Cardiac muscle cell (in vitro differentiated cells and primary cell): ENCODE data around the gene CUL3. TPM values are rescaled to one million over a fixed set of nuclear protein-coding genes. Genes with fewer than 3 reads are reported as not detected.
"Not testable (repeated sequence)": the region's sequence is repeated elsewhere in the genome, so short reads cannot be mapped to it uniquely, and the experiment has no call there.

ENCODE experiments used
- DNase-seq, 2 donors: peaks; one replicate each; pipeline versions ENCODE4 v3.0.0 to v3.0.0-alpha.2; 2010 to 2017; ENCODE audit warnings: low read depth in 1 of 2, low spot score in 1 of 2
- H3K27ac ChIP-seq: fragments of 200-600 bp; sonication (generic); 2 replicates; pipeline ENCODE4 v1.5.1; 2016
- H3K27me3 ChIP-seq: fragments of 200-600 bp; sonication (generic); 2 replicates; pipeline ENCODE4 v1.6.0; 2016; ENCODE audit warnings: control low read depth
- H3K36me3 ChIP-seq: fragments of 200-600 bp; sonication (generic); 2 replicates; pipeline ENCODE4 v1.5.1; 2016; ENCODE audit warnings: control low read depth
- H3K4me1 ChIP-seq: fragments of 200-600 bp; sonication (generic); 2 replicates; pipeline ENCODE4 v1.8.1; 2017; ENCODE audit warnings: low read depth, mild to moderate bottlenecking, mixed run types
- H3K4me3 ChIP-seq: fragments of 200-600 bp; sonication (generic); 2 replicates; pipeline ENCODE4 v1.5.1; 2016; ENCODE audit warnings: mild to moderate bottlenecking
- H3K9me3 ChIP-seq: fragments of 200-600 bp; sonication (generic); 2 replicates; pipeline ENCODE4 v1.5.1; 2017; ENCODE audit warnings: low read depth, mild to moderate bottlenecking, control low read depth
- polyA plus RNA-seq: library from polyadenylated mRNA; unstranded; fragments of >200 nt; fragmentation: Nextera tagmentation; extraction: Ambion mirVana; gene quantifications from 2 replicates; pipeline ENCODE4 v1.2.1, GENCODE V29; 2016
- total RNA-seq: library from RNA; depleted of rRNA; stranded (reverse); fragments of >200 nt; gene quantifications from 2 replicates; pipeline ENCODE4 v1.2.3, GENCODE V29; 2016
- TF ChIP-seq, protein P1 (sequence below): IDR thresholded peaks from 2 replicates; pipeline ENCODE4 v1.5.1; 2012; ENCODE audit warnings: low read depth, mild to moderate bottlenecking, low read length

The CUL3 gene
- total and polyA plus RNA-seq, 2 experiments from 2014 or later = 47.6 to 78.8 TPM

DNA sequence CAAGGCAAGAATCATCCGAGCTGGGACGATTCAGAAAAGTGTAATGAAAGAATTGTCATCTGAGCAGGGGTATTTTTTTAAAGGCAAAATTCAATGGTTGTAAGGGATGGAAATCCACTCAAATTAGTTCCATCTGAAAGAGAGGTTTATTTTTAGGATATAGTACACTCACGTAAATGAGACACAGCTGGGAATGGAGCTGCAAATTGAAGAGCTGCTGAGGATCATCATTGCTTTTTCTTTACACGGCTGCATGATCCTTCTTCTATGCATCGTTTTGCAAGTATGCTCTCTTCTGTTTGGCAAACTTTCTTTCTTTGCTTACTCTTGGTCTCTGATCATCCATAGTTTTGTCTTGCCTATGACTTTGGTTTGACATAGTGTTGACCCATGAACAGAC is 27.4 kb upstream of the CUL3 start:
- Histone ChIP-seq H3K4me3 (no peak overlapping the region), H3K27ac (no peak overlapping the region), H3K4me1 (no peaks in the 10 kb centered on the region), H3K36me3 (no peaks in the 10 kb centered on the region), H3K9me3 (no peaks in the 10 kb centered on the region), H3K27me3 (no peaks in the 10 kb centered on the region)
- TF ChIP-seq, protein P1, sequence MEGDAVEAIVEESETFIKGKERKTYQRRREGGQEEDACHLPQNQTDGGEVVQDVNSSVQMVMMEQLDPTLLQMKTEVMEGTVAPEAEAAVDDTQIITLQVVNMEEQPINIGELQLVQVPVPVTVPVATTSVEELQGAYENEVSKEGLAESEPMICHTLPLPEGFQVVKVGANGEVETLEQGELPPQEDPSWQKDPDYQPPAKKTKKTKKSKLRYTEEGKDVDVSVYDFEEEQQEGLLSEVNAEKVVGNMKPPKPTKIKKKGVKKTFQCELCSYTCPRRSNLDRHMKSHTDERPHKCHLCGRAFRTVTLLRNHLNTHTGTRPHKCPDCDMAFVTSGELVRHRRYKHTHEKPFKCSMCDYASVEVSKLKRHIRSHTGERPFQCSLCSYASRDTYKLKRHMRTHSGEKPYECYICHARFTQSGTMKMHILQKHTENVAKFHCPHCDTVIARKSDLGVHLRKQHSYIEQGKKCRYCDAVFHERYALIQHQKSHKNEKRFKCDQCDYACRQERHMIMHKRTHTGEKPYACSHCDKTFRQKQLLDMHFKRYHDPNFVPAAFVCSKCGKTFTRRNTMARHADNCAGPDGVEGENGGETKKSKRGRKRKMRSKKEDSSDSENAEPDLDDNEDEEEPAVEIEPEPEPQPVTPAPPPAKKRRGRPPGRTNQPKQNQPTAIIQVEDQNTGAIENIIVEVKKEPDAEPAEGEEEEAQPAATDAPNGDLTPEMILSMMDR = no peak
- DNase-seq = no peak

DNA sequence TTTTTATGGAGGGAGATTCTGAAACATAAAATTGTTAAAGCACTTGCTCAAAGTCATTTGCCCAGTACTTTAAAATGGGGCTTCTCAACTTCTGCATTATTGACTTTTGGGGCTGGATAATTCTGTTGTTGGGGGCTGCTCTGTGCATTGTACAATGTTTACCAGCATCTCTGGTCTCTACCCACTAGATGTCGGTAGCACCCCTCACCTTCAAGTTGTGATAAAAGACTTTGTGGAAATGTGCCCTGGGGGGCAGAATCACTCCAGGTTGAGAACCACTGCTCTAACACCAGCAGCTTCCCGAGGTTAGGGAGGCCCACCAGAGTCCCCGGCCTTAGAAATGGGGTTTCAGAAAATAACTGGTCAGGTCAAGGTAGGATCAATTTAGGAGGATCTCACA is 26.8 kb upstream of the CUL3 start:
- TF ChIP-seq, protein P1 = no peak
- no peaks in the 10 kb centered on the region for H3K9me3 ChIP-seq
- no peaks in the 10 kb centered on the region for H3K36me3 ChIP-seq
- H3K4me1 ChIP-seq = no peaks in the 10 kb centered on the region
- no peak overlapping the region for H3K27ac ChIP-seq
- DNase-seq = no peak
- no peaks in the 10 kb centered on the region for H3K27me3 ChIP-seq
- H3K4me3 ChIP-seq = no peak overlapping the region

DNA sequence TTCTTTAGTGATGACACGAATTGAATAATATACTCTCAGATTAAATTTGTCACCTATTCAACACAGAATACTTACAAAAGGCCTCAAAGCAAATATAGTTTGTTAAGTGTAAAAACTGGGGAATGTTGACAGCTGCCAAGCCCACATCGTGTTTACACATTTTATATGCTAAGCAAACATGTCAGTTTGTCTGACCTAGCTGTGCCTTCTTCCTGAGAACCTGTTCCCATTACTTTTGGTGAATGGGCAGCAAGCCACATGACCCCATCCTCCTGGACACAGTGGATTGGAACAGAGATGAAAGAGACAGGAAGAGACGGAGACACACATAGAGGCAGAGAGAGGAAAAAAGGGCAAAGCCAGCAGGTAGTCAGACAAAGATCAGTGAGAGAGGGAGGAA is 22.9 kb upstream of the CUL3 start:
- H3K36me3 ChIP-seq = no peaks in the 10 kb centered on the region
- H3K4me3 ChIP-seq = no peak overlapping the region
- no peaks in the 10 kb centered on the region for H3K9me3 ChIP-seq
- no peaks in the 10 kb centered on the region for H3K27me3 ChIP-seq
- no peak overlapping the region for H3K27ac ChIP-seq
- H3K4me1 ChIP-seq = no peaks in the 10 kb centered on the region
- TF ChIP-seq, protein P1 = no peak
- no peak for DNase-seq

DNA sequence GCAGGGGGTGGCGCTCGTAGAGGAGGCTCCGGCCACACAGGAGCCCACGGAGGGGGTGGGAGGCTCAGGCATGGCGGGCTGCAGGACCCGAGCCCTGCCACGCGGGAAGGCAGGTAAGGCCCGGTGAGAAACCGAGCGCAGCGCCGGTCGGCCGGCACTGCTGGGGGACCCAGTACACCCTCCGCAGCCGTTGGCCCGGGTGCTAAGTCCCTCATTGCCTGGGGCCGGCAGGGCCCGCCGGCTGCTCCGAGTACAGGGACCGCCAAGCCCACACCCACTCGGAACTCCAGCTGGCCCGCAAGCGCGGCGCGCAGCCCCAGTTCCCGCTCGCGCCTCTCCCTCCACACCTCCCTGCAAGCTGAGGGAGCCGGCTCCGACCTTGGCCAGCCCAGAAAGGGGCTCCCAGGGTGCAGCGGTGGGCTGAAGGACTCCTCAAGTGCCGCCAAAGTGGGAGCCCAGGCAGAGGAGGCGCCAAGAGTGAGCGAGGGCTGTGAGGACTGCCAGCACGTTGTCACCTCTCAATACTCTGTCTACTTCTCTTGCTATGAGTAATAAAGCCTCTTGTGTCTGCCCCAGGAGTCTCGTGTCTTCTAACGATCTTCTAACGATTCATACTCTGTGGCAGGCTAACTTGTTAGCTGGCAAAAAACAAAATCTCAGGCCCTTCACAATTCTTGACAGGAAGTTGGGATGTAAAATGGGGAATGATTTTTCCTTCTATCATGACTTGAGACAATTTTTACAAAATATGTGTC is 18.8 kb upstream of the CUL3 start:
- not testable (repeated sequence) for H3K4me3 ChIP-seq, H3K27ac ChIP-seq, H3K4me1 ChIP-seq, H3K27me3 ChIP-seq, H3K9me3 ChIP-seq, H3K36me3 ChIP-seq, DNase-seq

DNA sequence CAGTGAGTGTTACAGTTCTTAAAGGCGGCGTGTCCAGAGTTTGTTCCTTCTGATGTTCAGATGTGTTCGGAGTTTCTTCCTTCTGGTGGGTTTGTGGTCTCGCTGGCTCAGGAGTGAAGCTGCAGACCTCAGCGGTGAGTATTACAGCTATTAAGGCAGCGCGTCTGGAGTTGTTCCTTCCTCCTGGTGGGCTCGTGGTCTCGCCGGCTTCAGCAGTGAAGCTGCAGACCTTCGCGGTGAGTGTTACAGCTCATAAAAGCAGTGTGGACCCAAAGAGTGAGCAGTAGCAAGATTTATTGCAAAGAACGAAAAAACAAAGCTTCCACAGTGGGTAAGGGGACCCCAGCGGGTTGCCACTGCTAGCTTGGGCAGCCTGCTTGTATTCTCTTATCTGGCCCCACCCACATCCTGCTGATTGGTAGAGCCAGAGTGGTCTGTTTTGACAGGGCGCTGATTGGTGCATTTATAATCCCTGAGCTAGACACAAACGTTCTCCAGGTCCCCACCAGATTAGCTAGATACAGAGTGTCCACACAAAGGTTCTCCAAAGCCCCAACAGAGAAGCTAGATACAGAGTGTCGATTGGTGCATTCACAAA is 17.7 kb upstream of the CUL3 start:
- H3K4me1 ChIP-seq, DNase-seq: not testable (repeated sequence)

DNA sequence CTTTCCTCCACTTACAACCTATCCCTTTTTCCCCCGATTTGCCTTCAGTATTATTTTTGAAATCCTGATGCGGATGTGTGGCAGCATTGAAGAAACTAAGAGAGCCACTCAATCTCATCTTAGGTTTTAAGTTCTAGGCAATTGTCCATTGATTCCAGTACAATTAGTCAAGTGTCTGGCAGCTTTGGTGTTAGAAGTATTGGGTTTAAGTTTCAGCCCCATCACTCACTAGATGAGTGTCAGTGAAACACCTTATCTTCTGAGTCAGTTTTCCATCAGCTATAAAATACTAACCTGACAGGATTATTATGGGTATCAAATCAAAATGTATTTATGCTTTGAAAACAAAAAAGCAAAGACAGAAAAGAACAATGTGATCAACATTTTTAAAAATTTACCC is 16.8 kb upstream of the CUL3 start:
- no peaks in the 10 kb centered on the region for H3K27me3 ChIP-seq
- DNase-seq = no peak
- no peak overlapping the region for H3K27ac ChIP-seq
- no peak overlapping the region for H3K4me3 ChIP-seq
- H3K9me3 ChIP-seq = no peaks in the 10 kb centered on the region
- H3K36me3 ChIP-seq = no peaks in the 10 kb centered on the region
- H3K4me1 ChIP-seq = no peaks in the 10 kb centered on the region
- TF ChIP-seq, protein P1 = no peak

More for the DNA sequence above, 17.7 kb upstream of the CUL3 start:
- not testable (repeated sequence) for H3K27me3 ChIP-seq, H3K9me3 ChIP-seq, H3K36me3 ChIP-seq, H3K27ac ChIP-seq, H3K4me3 ChIP-seq
